ENCODE data around the gene IRF9.
"Not testable (repeated sequence)": the region's sequence is repeated elsewhere in the genome, so short reads cannot be mapped to it uniquely, and the experiment has no call there.

DNA sequence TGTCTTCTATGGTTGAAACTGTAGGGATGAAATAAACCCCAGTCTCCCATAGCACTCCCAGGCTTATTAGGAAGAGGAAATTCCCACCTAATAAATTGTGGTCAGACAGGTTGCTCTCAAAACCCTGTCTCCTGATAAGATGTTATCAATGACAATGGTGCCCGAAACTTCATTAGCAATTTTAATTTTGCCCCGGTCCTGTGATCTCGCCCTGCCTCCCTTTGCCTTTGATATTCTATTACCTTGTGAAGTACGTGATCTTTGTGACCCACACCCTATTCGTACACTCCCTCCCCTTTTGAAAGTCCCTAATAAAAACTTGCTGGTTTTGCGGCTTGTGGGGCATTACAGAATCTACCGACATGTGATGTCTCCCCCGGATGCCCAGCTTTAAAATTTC is 41.5 kb downstream of the IRF9 start:
- TF ChIP-seq, protein P1, sequence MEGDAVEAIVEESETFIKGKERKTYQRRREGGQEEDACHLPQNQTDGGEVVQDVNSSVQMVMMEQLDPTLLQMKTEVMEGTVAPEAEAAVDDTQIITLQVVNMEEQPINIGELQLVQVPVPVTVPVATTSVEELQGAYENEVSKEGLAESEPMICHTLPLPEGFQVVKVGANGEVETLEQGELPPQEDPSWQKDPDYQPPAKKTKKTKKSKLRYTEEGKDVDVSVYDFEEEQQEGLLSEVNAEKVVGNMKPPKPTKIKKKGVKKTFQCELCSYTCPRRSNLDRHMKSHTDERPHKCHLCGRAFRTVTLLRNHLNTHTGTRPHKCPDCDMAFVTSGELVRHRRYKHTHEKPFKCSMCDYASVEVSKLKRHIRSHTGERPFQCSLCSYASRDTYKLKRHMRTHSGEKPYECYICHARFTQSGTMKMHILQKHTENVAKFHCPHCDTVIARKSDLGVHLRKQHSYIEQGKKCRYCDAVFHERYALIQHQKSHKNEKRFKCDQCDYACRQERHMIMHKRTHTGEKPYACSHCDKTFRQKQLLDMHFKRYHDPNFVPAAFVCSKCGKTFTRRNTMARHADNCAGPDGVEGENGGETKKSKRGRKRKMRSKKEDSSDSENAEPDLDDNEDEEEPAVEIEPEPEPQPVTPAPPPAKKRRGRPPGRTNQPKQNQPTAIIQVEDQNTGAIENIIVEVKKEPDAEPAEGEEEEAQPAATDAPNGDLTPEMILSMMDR (IDR thresholded peaks at IDR 0.05): not testable (repeated sequence)
- TF ChIP-seq ZFX (IDR thresholded peaks at IDR 0.05; ENCODE audit: borderline replicate concordance): not testable (repeated sequence)
